Renal cortex interstitium (tissue), 11 donors: ENCODE measurements around the gene PTPRN2. TPM values are rescaled to one million over a fixed set of nuclear protein-coding genes. Genes with fewer than 3 reads are reported as not detected.
"Not testable (repeated sequence)": the region's sequence is repeated elsewhere in the genome, so short reads cannot be mapped to it uniquely, and the experiment has no call there.

Experiments
- DNase-seq, 11 donors: peaks; one replicate each; pipeline ENCODE4 v3.0.0-alpha.2; 2013; ENCODE audit warnings: low read depth in 9 of 11, low spot score in 4 of 11; ENCODE audit errors: extremely low read depth in 1 of 11
- polyA plus RNA-seq, 3 donors: library from polyadenylated mRNA; unstranded; fragments of 120-200 nt; gene quantifications; one replicate each; pipeline ENCODE4 v1.2.1, GENCODE V29; 2013; ENCODE audit not compliant: insufficient read length in 3 of 3

PTPRN2 gene
- polyA plus RNA-seq, 3 donors, result 6.0 to 7.7 (median 7.2) TPM

- no peak for DNase-seq
Measured at GRCh38 chr7:158422196-158422886, 165.3 kb downstream of the PTPRN2 start.

- peak in 1 of 11 donors; percentile 38 for DNase-seq
Measured at GRCh38 chr7:158421361-158421760, 166.3 kb downstream of the PTPRN2 start.

GRCh38 chr7:158420591-158421340 lies 166.9 kb downstream of the PTPRN2 start:
- no peak for DNase-seq

- no peak for DNase-seq
Measured at GRCh38 chr7:158419238-158419785, 168.3 kb downstream of the PTPRN2 start.

- DNase-seq, result not testable (repeated sequence)
Measured at GRCh38 chr7:158418395-158418794, 169.2 kb downstream of the PTPRN2 start.

- DNase-seq, result no peak
Measured at GRCh38 chr7:158416283-158416933, 171.2 kb downstream of the PTPRN2 start.

GRCh38 chr7:158415316-158415715 lies 172.3 kb downstream of the PTPRN2 start:
- no peak for DNase-seq

- no peak for DNase-seq
Measured at GRCh38 chr7:158414486-158414961, 173.1 kb downstream of the PTPRN2 start.

- no peak for DNase-seq
Measured at GRCh38 chr7:158414002-158414401, 173.6 kb downstream of the PTPRN2 start.

GRCh38 chr7:158411232-158411950 lies 176.2 kb downstream of the PTPRN2 start:
- DNase-seq, result no peak

- DNase-seq, result no peak
Measured at GRCh38 chr7:158410720-158411119, 176.9 kb downstream of the PTPRN2 start.

- no peak for DNase-seq
Measured at GRCh38 chr7:158409816-158410330, 177.8 kb downstream of the PTPRN2 start.

GRCh38 chr7:158409120-158409519 lies 178.5 kb downstream of the PTPRN2 start:
- DNase-seq, result no peak

GRCh38 chr7:158408318-158408920 lies 179.2 kb downstream of the PTPRN2 start:
- no peak for DNase-seq

- DNase-seq, result peak in 4 of 11 donors; percentile 41 to 75 (median 55)
Measured at GRCh38 chr7:158407581-158408317, 179.9 kb downstream of the PTPRN2 start.

- no peak for DNase-seq
Measured at GRCh38 chr7:158406801-158407200, 180.8 kb downstream of the PTPRN2 start.

- DNase-seq, result no peak
Measured at GRCh38 chr7:158406364-158406763, 181.3 kb downstream of the PTPRN2 start.

- not testable (repeated sequence) for DNase-seq
Measured at GRCh38 chr7:158405771-158406170, 181.9 kb downstream of the PTPRN2 start.
